Measurements from ENCODE around the gene CELA2B.

DNA sequence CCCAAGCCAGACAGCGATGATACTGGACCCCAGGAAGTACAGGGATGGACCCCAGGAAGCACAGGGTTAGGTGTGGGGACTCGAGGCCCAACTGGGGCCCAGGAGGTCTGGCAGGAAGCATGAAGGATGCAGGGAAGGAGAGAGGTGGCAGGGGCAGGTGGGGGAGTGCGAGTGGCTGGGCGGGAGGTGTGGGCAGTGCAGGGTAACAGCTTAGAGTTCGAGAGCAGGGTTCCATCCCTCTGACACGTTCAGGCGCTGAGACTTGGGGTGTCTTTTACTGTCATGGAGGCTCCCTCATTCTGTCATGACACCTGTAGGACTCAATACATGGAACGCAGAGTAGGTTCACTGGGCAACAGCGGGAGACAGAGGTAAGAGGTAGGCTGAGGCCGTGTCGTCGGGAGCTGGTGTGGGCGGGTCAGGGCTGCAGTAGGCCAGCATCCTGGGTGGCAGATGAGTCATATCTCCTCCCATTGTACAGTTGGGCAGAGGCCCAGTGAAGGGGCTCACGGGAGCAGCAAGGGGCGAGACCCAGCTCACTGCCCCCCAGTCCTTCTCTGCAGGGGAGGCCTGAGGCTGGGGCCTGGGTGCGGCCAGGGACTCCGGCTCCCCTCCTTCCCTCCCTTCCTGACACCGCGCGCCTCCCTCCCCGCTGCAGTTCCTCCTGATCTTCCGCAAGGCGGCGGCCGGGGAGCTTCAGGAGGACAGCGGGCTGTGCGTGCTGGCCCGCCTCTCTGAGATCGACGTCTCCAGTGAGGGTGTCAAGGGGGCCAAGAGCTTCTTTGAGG, 49.2 kb upstream of the CELA2B start:
- TF ChIP-seq, protein P1, sequence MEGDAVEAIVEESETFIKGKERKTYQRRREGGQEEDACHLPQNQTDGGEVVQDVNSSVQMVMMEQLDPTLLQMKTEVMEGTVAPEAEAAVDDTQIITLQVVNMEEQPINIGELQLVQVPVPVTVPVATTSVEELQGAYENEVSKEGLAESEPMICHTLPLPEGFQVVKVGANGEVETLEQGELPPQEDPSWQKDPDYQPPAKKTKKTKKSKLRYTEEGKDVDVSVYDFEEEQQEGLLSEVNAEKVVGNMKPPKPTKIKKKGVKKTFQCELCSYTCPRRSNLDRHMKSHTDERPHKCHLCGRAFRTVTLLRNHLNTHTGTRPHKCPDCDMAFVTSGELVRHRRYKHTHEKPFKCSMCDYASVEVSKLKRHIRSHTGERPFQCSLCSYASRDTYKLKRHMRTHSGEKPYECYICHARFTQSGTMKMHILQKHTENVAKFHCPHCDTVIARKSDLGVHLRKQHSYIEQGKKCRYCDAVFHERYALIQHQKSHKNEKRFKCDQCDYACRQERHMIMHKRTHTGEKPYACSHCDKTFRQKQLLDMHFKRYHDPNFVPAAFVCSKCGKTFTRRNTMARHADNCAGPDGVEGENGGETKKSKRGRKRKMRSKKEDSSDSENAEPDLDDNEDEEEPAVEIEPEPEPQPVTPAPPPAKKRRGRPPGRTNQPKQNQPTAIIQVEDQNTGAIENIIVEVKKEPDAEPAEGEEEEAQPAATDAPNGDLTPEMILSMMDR (IDR thresholded peaks at IDR 0.05) = peak; percentile 43 to 69 (median 64)
- TF ChIP-seq EP300 (IDR thresholded peaks at IDR 0.05) = no peak
- no peak for TF ChIP-seq POLR2A (IDR thresholded peaks at IDR 0.05)
